Immature natural killer cell (primary cell): Measurements from ENCODE around the gene B3GNT3. TPM values are rescaled to one million over a fixed set of nuclear protein-coding genes. Genes with fewer than 3 reads are reported as not detected.
"Not testable (repeated sequence)": the region's sequence is repeated elsewhere in the genome, so short reads cannot be mapped to it uniquely, and the experiment has no call there.

Experiments
- DNase-seq, 3 donors: peaks; one replicate each; pipeline ENCODE4 v3.0.0; 2022; ENCODE audit warnings: mixed read lengths in 1 of 3
- H3K27ac Mint-ChIP-seq, 6 donors: one replicate each; pipeline ENCODE4 v1.8.0; 2020; ENCODE audit warnings: mixed read lengths in 6 of 6, mild to moderate bottlenecking in 5 of 6, inconsistent platforms in 4 of 6, moderate library complexity in 3 of 6
- H3K27me3 Mint-ChIP-seq, 3 donors: one replicate each; pipeline ENCODE4 v1.8.0; 2020 to 2021; ENCODE audit warnings: low read depth in 3 of 3, mild to moderate bottlenecking in 3 of 3, mixed read lengths in 3 of 3, moderate library complexity in 3 of 3, inconsistent platforms in 1 of 3
- H3K36me3 Mint-ChIP-seq, 3 donors: one replicate each; pipeline ENCODE4 v1.8.0; 2020; ENCODE audit warnings: mixed read lengths in 3 of 3, inconsistent platforms in 2 of 3, mild to moderate bottlenecking in 2 of 3
- H3K4me1 Mint-ChIP-seq, 2 donors: one replicate each; pipeline ENCODE4 v1.8.0; 2020; ENCODE audit warnings: inconsistent platforms in 2 of 2, mild to moderate bottlenecking in 2 of 2, mixed read lengths in 2 of 2, moderate library complexity in 1 of 2
- H3K4me3 Mint-ChIP-seq, 5 donors: one replicate each; pipeline ENCODE4 v1.8.0; 2020; ENCODE audit warnings: mild to moderate bottlenecking in 5 of 5, mixed read lengths in 5 of 5, inconsistent platforms in 3 of 5, moderate library complexity in 3 of 5
- H3K9me3 Mint-ChIP-seq, 6 donors: one replicate each; pipeline ENCODE4 v1.8.0; 2020; ENCODE audit warnings: mild to moderate bottlenecking in 6 of 6, mixed read lengths in 6 of 6, inconsistent platforms in 4 of 6, moderate library complexity in 3 of 6
- polyA plus RNA-seq, 3 donors: library from polyadenylated mRNA; unstranded; fragments of 300-500 nt; fragmentation: Illumina TruSeq; gene quantifications; one replicate each; pipeline ENCODE4 v1.2.3, GENCODE V29; 2021

The B3GNT3 gene
- polyA plus RNA-seq, 3 donors from 2014 or later: not detected

GRCh38 chr19:17775991-17776803, 18.7 kb upstream of the B3GNT3 start:
- no peak overlapping the region for H3K4me3 Mint-ChIP-seq

GRCh38 chr19:17777840-17778239, 17.1 kb upstream of the B3GNT3 start:
- not testable (repeated sequence) for H3K4me3 Mint-ChIP-seq, DNase-seq, H3K27ac Mint-ChIP-seq, H3K9me3 Mint-ChIP-seq, H3K27me3 Mint-ChIP-seq
- Mint-ChIP-seq H3K4me1 (peaks cover 6 to 14% of the 10 kb centered on the region in 2 donors), H3K36me3 (peaks cover 10 to 14% (median 12%) of the 10 kb centered on the region in 3 donors)

More at GRCh38 chr19:17775991-17776803, 18.7 kb upstream of the B3GNT3 start:
- DNase-seq: no peak
- peaks cover 9 to 12% (median 11%) of the 10 kb centered on the region in 3 donors for H3K36me3 Mint-ChIP-seq
- H3K27ac Mint-ChIP-seq: peak overlapping the region in 1 of 6 donors; percentile 51
- peaks cover 0 to 1% (median 0%) of the 10 kb centered on the region in 3 donors for H3K27me3 Mint-ChIP-seq
- H3K4me1 Mint-ChIP-seq: peaks cover 6 to 14% of the 10 kb centered on the region in 2 donors
- H3K9me3 Mint-ChIP-seq: no peaks in the 10 kb centered on the region

- Mint-ChIP-seq H3K4me1 (peaks cover 6 to 14% of the 10 kb centered on the region in 2 donors), H3K27ac (no peak overlapping the region)
- peak; percentile 30 to 41 (median 35) for DNase-seq
These were observed 16.5 kb upstream of the B3GNT3 start for GRCh38 chr19:17778251-17778967.

GRCh38 chr19:17778968-17779929, 15.7 kb upstream of the B3GNT3 start:
- Mint-ChIP-seq H3K4me3 (peak overlapping the region in 3 of 5 donors; percentile 15 to 60 (median 37)), H3K4me1 (peaks cover 8 to 14% of the 10 kb centered on the region in 2 donors)

More at GRCh38 chr19:17778251-17778967, 16.5 kb upstream of the B3GNT3 start:
- Mint-ChIP-seq H3K9me3 (no peaks in the 10 kb centered on the region), H3K27me3 (peaks cover 2 to 3% (median 3%) of the 10 kb centered on the region in 3 donors), H3K36me3 (peaks cover 10 to 11% (median 10%) of the 10 kb centered on the region in 3 donors), H3K4me3 (peak overlapping the region in 1 of 5 donors; percentile 15)

GRCh38 chr19:17780781-17781180, 14.2 kb upstream of the B3GNT3 start:
- Mint-ChIP-seq H3K4me1 (peaks cover 12% of the 10 kb centered on the region in 2 donors), H3K4me3 (no peak overlapping the region), H3K9me3 (no peaks in the 10 kb centered on the region), H3K27ac (no peak overlapping the region), H3K36me3 (peaks cover 9 to 16% (median 11%) of the 10 kb centered on the region in 3 donors), H3K27me3 (peaks cover 2 to 5% (median 3%) of the 10 kb centered on the region in 3 donors)
- DNase-seq: no peak

More at GRCh38 chr19:17778968-17779929, 15.7 kb upstream of the B3GNT3 start:
- peaks cover 9 to 16% (median 11%) of the 10 kb centered on the region in 3 donors for H3K36me3 Mint-ChIP-seq
- peaks cover 2 to 3% (median 3%) of the 10 kb centered on the region in 3 donors for H3K27me3 Mint-ChIP-seq
- H3K27ac Mint-ChIP-seq: no peak overlapping the region
- no peak for DNase-seq
- no peaks in the 10 kb centered on the region for H3K9me3 Mint-ChIP-seq

- not testable (repeated sequence) for H3K27ac Mint-ChIP-seq, H3K4me3 Mint-ChIP-seq, H3K27me3 Mint-ChIP-seq, DNase-seq, H3K9me3 Mint-ChIP-seq
- Mint-ChIP-seq H3K36me3 (peaks cover 13 to 22% (median 14%) of the 10 kb centered on the region in 3 donors), H3K4me1 (peaks cover 9 to 12% of the 10 kb centered on the region in 2 donors)
These were observed 11.2 kb upstream of the B3GNT3 start for GRCh38 chr19:17783721-17784120.

GRCh38 chr19:17784201-17785008, 10.5 kb upstream of the B3GNT3 start:
- peaks cover 3 to 7% (median 3%) of the 10 kb centered on the region in 3 donors for H3K27me3 Mint-ChIP-seq
- DNase-seq: peak; percentile 50 to 64 (median 58)
- peaks cover 2 to 6% of the 10 kb centered on the region in 2 donors for H3K4me1 Mint-ChIP-seq
- H3K36me3 Mint-ChIP-seq: peaks cover 17 to 29% (median 19%) of the 10 kb centered on the region in 3 donors
- H3K9me3 Mint-ChIP-seq: no peaks in the 10 kb centered on the region
- H3K27ac Mint-ChIP-seq: no peak overlapping the region
- H3K4me3 Mint-ChIP-seq: no peak overlapping the region

GRCh38 chr19:17787274-17787913, 7.5 kb upstream of the B3GNT3 start:
- DNase-seq: no peak
- H3K4me3 Mint-ChIP-seq: no peak overlapping the region

GRCh38 chr19:17788632-17789031, 6.3 kb upstream of the B3GNT3 start:
- DNase-seq: no peak
- no peak overlapping the region for H3K4me3 Mint-ChIP-seq
- peaks cover under 1 to 5% (median 2%) of the 10 kb centered on the region in 3 donors for H3K27me3 Mint-ChIP-seq
- peak overlapping the region in 2 of 6 donors; percentile 12 to 23 for H3K27ac Mint-ChIP-seq
- H3K36me3 Mint-ChIP-seq: peaks cover 12 to 23% (median 16%) of the 10 kb centered on the region in 3 donors
- no peaks in the 10 kb centered on the region for H3K9me3 Mint-ChIP-seq
- H3K4me1 Mint-ChIP-seq: peaks cover 3 to 13% of the 10 kb centered on the region in 2 donors

More at GRCh38 chr19:17787274-17787913, 7.5 kb upstream of the B3GNT3 start:
- H3K27ac Mint-ChIP-seq: no peak overlapping the region
- H3K36me3 Mint-ChIP-seq: peaks cover 15 to 27% (median 18%) of the 10 kb centered on the region in 3 donors
- peaks cover under 1 to 6% (median 3%) of the 10 kb centered on the region in 3 donors for H3K27me3 Mint-ChIP-seq
- peaks cover 3 to 13% of the 10 kb centered on the region in 2 donors for H3K4me1 Mint-ChIP-seq
- H3K9me3 Mint-ChIP-seq: no peaks in the 10 kb centered on the region

- Mint-ChIP-seq H3K27me3 (peaks cover 8 to 13% (median 10%) of the 10 kb centered on the region in 3 donors), H3K27ac (no peak overlapping the region), H3K4me3 (no peak overlapping the region), H3K9me3 (no peaks in the 10 kb centered on the region), H3K36me3 (peaks cover 6 to 14% (median 11%) of the 10 kb centered on the region in 3 donors), H3K4me1 (peaks cover 4 to 6% of the 10 kb centered on the region in 2 donors)
- DNase-seq: no peak
These were observed 4.7 kb upstream of the B3GNT3 start for GRCh38 chr19:17790059-17790780.

- H3K4me3 Mint-ChIP-seq: no peak overlapping the region
- H3K9me3 Mint-ChIP-seq: no peaks in the 10 kb centered on the region
- peaks cover 10 to 14% (median 10%) of the 10 kb centered on the region in 3 donors for H3K27me3 Mint-ChIP-seq
- peaks cover 4 to 6% of the 10 kb centered on the region in 2 donors for H3K4me1 Mint-ChIP-seq
- no peak overlapping the region for H3K27ac Mint-ChIP-seq
- peaks cover 0 to under 1% (median under 1%) of the 10 kb centered on the region in 3 donors for H3K36me3 Mint-ChIP-seq
- no peak for DNase-seq
These were observed 567 bp upstream of the B3GNT3 start for GRCh38 chr19:17794412-17794730.
